GM12872 (cell line): ENCODE data around the gene POLR1C.

Source experiments
- TF ChIP-seq, protein P1 (sequence below): IDR thresholded peaks from 3 replicates; pipeline ENCODE4 v1.5.1; 2011; ENCODE audit warnings: low read depth, mild to moderate bottlenecking, low read length, moderate library complexity; ENCODE audit not compliant: insufficient read depth

Gene POLR1C, protein sequence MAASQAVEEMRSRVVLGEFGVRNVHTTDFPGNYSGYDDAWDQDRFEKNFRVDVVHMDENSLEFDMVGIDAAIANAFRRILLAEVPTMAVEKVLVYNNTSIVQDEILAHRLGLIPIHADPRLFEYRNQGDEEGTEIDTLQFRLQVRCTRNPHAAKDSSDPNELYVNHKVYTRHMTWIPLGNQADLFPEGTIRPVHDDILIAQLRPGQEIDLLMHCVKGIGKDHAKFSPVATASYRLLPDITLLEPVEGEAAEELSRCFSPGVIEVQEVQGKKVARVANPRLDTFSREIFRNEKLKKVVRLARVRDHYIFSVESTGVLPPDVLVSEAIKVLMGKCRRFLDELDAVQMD

GRCh38 chr6:43516697-43517504, at the start of gene POLR1C, which contains the start of gene YIPF3:
Gene POLR1C, plus strand, starts transcription at chr6:43517089. Its CDS starts 21 bp downstream, at chr6:43517110.
Gene YIPF3, minus strand, starts transcription at chr6:43516926. Its CDS starts 119 bp downstream, at chr6:43516807.
- TF ChIP-seq, protein P1, sequence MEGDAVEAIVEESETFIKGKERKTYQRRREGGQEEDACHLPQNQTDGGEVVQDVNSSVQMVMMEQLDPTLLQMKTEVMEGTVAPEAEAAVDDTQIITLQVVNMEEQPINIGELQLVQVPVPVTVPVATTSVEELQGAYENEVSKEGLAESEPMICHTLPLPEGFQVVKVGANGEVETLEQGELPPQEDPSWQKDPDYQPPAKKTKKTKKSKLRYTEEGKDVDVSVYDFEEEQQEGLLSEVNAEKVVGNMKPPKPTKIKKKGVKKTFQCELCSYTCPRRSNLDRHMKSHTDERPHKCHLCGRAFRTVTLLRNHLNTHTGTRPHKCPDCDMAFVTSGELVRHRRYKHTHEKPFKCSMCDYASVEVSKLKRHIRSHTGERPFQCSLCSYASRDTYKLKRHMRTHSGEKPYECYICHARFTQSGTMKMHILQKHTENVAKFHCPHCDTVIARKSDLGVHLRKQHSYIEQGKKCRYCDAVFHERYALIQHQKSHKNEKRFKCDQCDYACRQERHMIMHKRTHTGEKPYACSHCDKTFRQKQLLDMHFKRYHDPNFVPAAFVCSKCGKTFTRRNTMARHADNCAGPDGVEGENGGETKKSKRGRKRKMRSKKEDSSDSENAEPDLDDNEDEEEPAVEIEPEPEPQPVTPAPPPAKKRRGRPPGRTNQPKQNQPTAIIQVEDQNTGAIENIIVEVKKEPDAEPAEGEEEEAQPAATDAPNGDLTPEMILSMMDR = no peak

- TF ChIP-seq, protein P1 = no peak
These were observed 49.1 kb upstream of the POLR1C start for GRCh38 chr6:43467752-43468151.

DNA sequence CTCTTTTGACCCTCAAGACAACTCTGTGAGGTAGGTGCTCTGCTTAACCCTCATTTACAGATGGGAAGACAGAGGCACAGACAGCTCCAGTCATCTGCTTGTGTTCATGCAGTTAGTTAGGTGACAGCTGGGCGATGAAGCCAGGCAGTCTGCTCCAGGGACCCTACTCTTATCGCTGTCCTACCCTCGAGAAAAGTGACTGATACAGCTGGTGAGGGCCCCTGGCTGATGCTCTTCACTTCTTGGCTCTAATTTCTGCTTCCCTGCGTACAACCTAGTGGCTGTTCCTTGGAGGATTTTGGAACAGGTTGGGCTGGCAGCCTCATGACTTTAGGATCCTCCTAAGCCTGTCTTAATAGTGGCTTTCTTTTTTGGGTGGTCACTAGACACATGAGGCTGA, 48.6 kb upstream of the POLR1C start:
- TF ChIP-seq, protein P1 = no peak

- TF ChIP-seq, protein P1 = no peak
These were observed 47.9 kb upstream of the POLR1C start for GRCh38 chr6:43468748-43469681.

- TF ChIP-seq, protein P1 = no peak
These were observed 46.9 kb upstream of the POLR1C start for GRCh38 chr6:43469947-43470346.

- TF ChIP-seq, protein P1 = no peak
These were observed 45.5 kb upstream of the POLR1C start for GRCh38 chr6:43471399-43471798.
